Activated B cell treated with CpG ODN at 0.5 μM for 24 hours (primary cell): ENCODE results near the gene OCSTAMP. TPM values are rescaled to one million over a fixed set of nuclear protein-coding genes. Genes with fewer than 3 reads are reported as not detected.

Experiments
- ATAC-seq: fragments of 200-7000 bp; cut with Tn5 transposase; one replicate; pipeline ENCODE4 v1.10.0; 2021; ENCODE audit warnings: low read depth, mild to moderate bottlenecking, moderate library complexity
- CTCF ChIA-PET: fragments of 350-600 bp; sonication (Branson Sonifier 250); formaldehyde crosslinking; loops from one replicate; lab custom pipeline; 2021; ENCODE audit warnings: antibody characterized with exemption; lab: Charles Lee
- POLR2A ChIA-PET: fragments of 350-600 bp; sonication (Branson Sonifier 250); formaldehyde crosslinking; loops from one replicate; lab custom pipeline; 2021; ENCODE audit warnings: antibody characterized with exemption; lab: Charles Lee
- DNase-seq: peaks from one replicate; pipeline ENCODE4 v3.0.0; 2022
- H3K27ac Mint-ChIP-seq: one replicate; pipeline ENCODE4 v1.8.0; 2020; ENCODE audit warnings: mixed read lengths
- H3K27me3 Mint-ChIP-seq: one replicate; pipeline ENCODE4 v1.8.0; 2021; ENCODE audit warnings: mixed read lengths
- H3K36me3 Mint-ChIP-seq: one replicate; pipeline ENCODE4 v1.8.0; 2021; ENCODE audit warnings: low read depth, mixed read lengths
- H3K4me1 Mint-ChIP-seq: one replicate; pipeline ENCODE4 v1.8.0; 2021; ENCODE audit warnings: mixed read lengths
- H3K4me3 Mint-ChIP-seq: one replicate; pipeline ENCODE4 v1.8.0; 2020; ENCODE audit warnings: mild to moderate bottlenecking, mixed read lengths
- H3K9me3 Mint-ChIP-seq: one replicate; pipeline ENCODE4 v1.8.0; 2020; ENCODE audit warnings: mixed read lengths
- intact Hi-C: fragments of 100-400 bp; cut with micrococcal nuclease; formaldehyde crosslinking; loops from one replicate; pipeline ENCODE4 v1.15.1; 2024
- total RNA-seq: library from RNA; stranded (reverse); gene quantifications from 2 replicates; pipeline ENCODE4 v1.2.3, GENCODE V29; 2022
- TF ChIP-seq, protein P1 (sequence below): fragments of 200-600 bp; IDR thresholded peaks from one replicate; pipeline ENCODE4 v1.8.0; 2022; ENCODE audit warnings: antibody characterized with exemption, mild to moderate bottlenecking

The OCSTAMP gene
- total RNA-seq, 1 donor from 2014 or later: not detected

DNA sequence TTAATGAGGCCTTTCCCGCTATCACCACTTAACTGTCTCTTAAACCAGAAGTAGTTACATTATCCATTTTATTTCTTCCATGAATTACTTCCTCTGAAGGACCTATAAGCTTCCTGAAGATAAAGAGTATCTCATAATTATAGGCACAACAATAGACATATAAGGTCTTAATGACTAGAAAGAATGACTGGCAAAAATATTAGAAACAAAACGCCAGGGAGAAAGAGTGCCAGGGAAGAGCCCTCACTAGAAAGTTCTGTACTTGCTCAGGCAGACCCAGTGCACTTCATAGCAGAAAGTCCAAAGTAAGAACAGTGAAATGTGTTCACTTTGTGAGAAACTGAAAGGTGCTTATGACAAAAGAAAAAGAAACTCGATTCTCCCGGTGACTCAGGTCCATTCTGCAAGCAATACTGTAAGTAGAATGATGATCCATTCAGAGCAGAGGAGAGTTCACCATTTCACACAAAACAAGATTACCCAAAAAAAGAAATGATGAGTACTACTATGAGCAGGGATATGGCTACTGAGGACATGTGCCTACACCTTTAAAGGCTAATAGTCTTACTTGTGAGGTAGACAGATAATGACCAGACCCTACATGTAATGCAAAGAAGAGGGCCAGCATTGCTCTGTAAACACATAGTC is 42.6 kb downstream of the OCSTAMP start:
- POLR2A ChIA-PET: no interaction called here

DNA sequence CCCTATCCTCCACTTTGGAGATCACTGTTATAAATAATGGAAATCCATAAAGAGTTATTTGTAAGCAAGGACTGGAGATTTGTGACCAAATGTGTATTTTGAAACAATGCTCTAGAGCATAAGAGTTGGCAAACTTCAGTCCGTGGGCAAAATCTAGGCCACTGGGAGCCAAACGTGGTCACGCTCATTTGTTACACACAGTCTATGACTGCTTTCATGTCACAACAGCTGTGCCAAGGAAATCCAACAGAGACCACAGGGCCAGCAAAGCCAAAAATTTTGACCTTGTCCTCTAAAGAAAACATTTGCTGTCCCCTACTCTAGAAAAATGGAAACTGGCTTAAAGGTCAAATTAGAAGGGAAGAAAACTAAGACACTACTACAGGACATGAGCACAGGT is 44.9 kb downstream of the OCSTAMP start:
- POLR2A ChIA-PET: no interaction called here
- H3K9me3 Mint-ChIP-seq: peaks cover 32% of the 10 kb centered on the region

More for the DNA sequence above, 42.6 kb downstream of the OCSTAMP start:
- H3K4me3 Mint-ChIP-seq: no peak overlapping the region
- TF ChIP-seq, protein P1, sequence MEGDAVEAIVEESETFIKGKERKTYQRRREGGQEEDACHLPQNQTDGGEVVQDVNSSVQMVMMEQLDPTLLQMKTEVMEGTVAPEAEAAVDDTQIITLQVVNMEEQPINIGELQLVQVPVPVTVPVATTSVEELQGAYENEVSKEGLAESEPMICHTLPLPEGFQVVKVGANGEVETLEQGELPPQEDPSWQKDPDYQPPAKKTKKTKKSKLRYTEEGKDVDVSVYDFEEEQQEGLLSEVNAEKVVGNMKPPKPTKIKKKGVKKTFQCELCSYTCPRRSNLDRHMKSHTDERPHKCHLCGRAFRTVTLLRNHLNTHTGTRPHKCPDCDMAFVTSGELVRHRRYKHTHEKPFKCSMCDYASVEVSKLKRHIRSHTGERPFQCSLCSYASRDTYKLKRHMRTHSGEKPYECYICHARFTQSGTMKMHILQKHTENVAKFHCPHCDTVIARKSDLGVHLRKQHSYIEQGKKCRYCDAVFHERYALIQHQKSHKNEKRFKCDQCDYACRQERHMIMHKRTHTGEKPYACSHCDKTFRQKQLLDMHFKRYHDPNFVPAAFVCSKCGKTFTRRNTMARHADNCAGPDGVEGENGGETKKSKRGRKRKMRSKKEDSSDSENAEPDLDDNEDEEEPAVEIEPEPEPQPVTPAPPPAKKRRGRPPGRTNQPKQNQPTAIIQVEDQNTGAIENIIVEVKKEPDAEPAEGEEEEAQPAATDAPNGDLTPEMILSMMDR: no peak
- intact Hi-C loops: no loop called here
- no peaks in the 10 kb centered on the region for H3K36me3 Mint-ChIP-seq
- H3K4me1 Mint-ChIP-seq: peaks cover 2% of the 10 kb centered on the region
- CTCF ChIA-PET: no interaction called here
- no peak overlapping the region for H3K27ac Mint-ChIP-seq
- peaks cover 34% of the 10 kb centered on the region for H3K27me3 Mint-ChIP-seq
- peaks cover 13% of the 10 kb centered on the region for H3K9me3 Mint-ChIP-seq
- ATAC-seq (no peak), DNase-seq (no peak)

DNA sequence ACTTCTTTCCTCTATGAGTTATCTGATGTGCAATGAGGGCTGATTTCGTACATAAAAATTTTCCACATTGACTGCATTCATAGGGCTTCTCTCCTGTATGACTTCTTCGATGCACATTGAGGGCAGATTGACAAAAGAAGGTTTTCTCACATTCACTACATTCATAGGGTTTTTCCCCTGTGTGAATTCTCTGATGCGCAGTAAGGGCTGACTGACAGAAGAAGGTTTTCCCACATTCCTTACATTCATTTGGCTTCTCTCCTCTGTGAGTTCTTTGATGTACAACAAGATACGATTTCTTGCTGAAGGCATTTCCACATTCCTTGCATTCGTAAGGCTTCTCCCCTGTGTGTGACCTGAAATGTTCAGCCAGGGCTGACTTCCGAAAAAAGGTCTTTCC is 48.5 kb downstream of the OCSTAMP start:
- H3K4me3 Mint-ChIP-seq: no peak overlapping the region
- POLR2A ChIA-PET: no interaction called here
- no peak for ATAC-seq

More for the DNA sequence above, 44.9 kb downstream of the OCSTAMP start:
- H3K27me3 Mint-ChIP-seq: peaks cover 25% of the 10 kb centered on the region
- intact Hi-C loops: no loop called here
- no peak overlapping the region for H3K27ac Mint-ChIP-seq
- H3K36me3 Mint-ChIP-seq: no peaks in the 10 kb centered on the region
- no peaks in the 10 kb centered on the region for H3K4me1 Mint-ChIP-seq
- no peak overlapping the region for H3K4me3 Mint-ChIP-seq
- DNase-seq (no peak), ATAC-seq (no peak)
- TF ChIP-seq, protein P1: no peak
- CTCF ChIA-PET: no interaction called here

DNA sequence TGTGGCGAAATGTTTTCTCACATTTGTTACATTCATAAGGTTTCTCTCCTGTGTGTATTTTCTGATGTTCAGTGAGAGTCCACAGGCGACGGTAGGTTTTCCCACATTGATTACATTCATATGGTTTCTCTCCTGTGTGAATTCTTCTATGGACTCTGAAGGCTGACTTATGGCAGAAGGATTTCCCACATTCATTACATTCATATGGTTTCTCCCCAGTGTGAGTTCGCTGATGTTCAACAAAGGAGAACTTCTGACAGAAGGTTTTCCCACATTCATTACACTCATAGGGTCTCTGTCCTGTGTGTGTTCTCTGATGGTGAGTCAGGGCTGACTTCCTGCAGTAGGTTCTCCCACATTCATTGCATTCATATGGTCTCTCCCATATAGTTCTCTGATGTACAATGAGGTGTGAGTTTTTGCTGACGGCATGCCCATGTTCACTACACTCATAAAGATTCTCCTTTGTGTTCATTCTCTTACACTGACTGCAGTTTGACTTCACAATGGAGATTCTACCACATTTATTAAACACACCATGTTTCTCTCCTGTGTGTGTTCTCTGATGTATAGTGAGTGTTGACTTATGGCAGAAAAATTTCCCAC is 49.0 kb downstream of the OCSTAMP start:
- DNase-seq (no peak), ATAC-seq (no peak)
- TF ChIP-seq, protein P1: no peak
- Mint-ChIP-seq H3K4me3 (no peak overlapping the region), H3K9me3 (peaks cover 32% of the 10 kb centered on the region), H3K4me1 (no peaks in the 10 kb centered on the region), H3K36me3 (no peaks in the 10 kb centered on the region), H3K27ac (no peak overlapping the region), H3K27me3 (peaks cover 31% of the 10 kb centered on the region)
- CTCF ChIA-PET: no interaction called here
- intact Hi-C loops: no loop called here
- POLR2A ChIA-PET: no interaction called here

More for the DNA sequence above, 48.5 kb downstream of the OCSTAMP start:
- no peak for DNase-seq
- TF ChIP-seq, protein P1: no peak
- Mint-ChIP-seq H3K27ac (no peak overlapping the region), H3K27me3 (peaks cover 27% of the 10 kb centered on the region), H3K4me1 (no peaks in the 10 kb centered on the region), H3K36me3 (no peaks in the 10 kb centered on the region), H3K9me3 (peaks cover 32% of the 10 kb centered on the region)
- intact Hi-C loops: no loop called here
- CTCF ChIA-PET: no interaction called here

DNA sequence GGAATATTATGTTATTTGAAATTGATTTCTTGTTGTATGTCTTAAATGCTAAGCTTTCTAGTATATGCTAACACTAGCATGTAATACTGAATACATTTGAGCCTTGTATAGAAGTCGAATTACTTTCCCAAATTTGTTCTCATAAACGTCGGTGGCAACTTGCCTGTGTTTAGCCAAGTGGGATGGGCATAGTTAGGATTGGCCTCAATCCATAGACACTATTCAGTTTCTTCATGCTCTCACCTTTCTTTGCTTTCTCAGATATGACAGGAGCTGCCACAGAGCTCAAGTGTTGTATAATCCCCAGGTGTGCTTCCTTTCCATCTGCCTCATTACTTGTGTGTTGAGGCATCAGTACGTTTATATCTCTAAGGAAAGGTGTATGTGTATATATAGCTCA is 56.4 kb downstream of the OCSTAMP start:
- intact Hi-C loops: no loop called here
- ChIA-PET POLR2A (no interaction called here), CTCF (no interaction called here)
- no peaks in the 10 kb centered on the region for H3K4me1 Mint-ChIP-seq
- ATAC-seq (no peak), DNase-seq (no peak)
- no peaks in the 10 kb centered on the region for H3K9me3 Mint-ChIP-seq
- H3K4me3 Mint-ChIP-seq: no peak overlapping the region
- no peaks in the 10 kb centered on the region for H3K36me3 Mint-ChIP-seq
- H3K27ac Mint-ChIP-seq: no peak overlapping the region
- TF ChIP-seq, protein P1: no peak
- peaks cover 40% of the 10 kb centered on the region for H3K27me3 Mint-ChIP-seq
